Endothelial cell of umbilical vein (primary cell): ENCODE measurements around the gene TH. TPM values are rescaled to one million over a fixed set of nuclear protein-coding genes. Genes with fewer than 3 reads are reported as not detected.

ENCODE experiments used
- BruUV-seq: library from RNA; stranded (reverse); fragments of 400-500 nt; replicated peaks from 2 replicates; lab custom pipeline; 2021; lab: Mats Ljungman, UMichigan
- CTCF ChIA-PET: fragments of 300-600, 350-600 bp; sonication (Branson Sonifier 250); formaldehyde crosslinking; loops from one replicate; lab custom pipeline; 2021; ENCODE audit warnings: antibody characterized with exemption, inconsistent platforms; lab: Charles Lee
- POLR2A ChIA-PET: fragments of 300-600, 350-600 bp; sonication (Branson Sonifier 250); formaldehyde crosslinking; loops from one replicate; lab custom pipeline; 2021; ENCODE audit warnings: antibody characterized with exemption, inconsistent platforms; lab: Charles Lee
- DNase-seq: peaks from one replicate; pipeline ENCODE4 v3.0.0-alpha.2; 2011; ENCODE audit warnings: low read depth, low spot score
- FAIRE-seq: peaks from 2 replicates; lab custom pipeline; 2011; peaks lifted over from hg19 to GRCh38; lab: Jason Lieb, UNC
- H2AFZ ChIP-seq: 2 replicates; pipeline ENCODE4 v1.6.0; 2012; ENCODE audit warnings: low read depth, low read length, control low read depth, inconsistent platforms
- H3K27ac ChIP-seq: 2 replicates; pipeline ENCODE4 v1.5.1; 2011; ENCODE audit warnings: low read depth, mild to moderate bottlenecking, control low read depth, low read length, moderate library complexity; ENCODE audit not compliant: insufficient read depth
- H3K27me3 ChIP-seq, 2 experiments: 2 replicates each; pipeline versions ENCODE4 v1.6.0 to v1.6.1; 2011; ENCODE audit warnings: low read length in 2 of 2, mixed read lengths in 1 of 2; ENCODE audit not compliant: control insufficient read depth in 2 of 2, insufficient read depth in 2 of 2
- H3K36me3 ChIP-seq, 2 experiments: 2 replicates in 1 of 2; 3 replicates in 1 of 2; pipeline ENCODE4 v1.5.1; 2011; ENCODE audit warnings: low read length in 2 of 2, mild to moderate bottlenecking in 1 of 2, moderate library complexity in 1 of 2; ENCODE audit not compliant: control insufficient read depth in 2 of 2, insufficient read depth in 2 of 2; ENCODE audit errors: extremely low read depth in 1 of 2
- H3K4me1 ChIP-seq: 3 replicates; pipeline ENCODE4 v1.5.1; 2011; ENCODE audit warnings: mild to moderate bottlenecking, low read length; ENCODE audit not compliant: control insufficient read depth, insufficient read depth; ENCODE audit errors: extremely low read depth
- H3K4me2 ChIP-seq: 2 replicates; pipeline ENCODE4 v1.6.1; 2011; ENCODE audit warnings: low read length, control low read depth, mixed read lengths; ENCODE audit not compliant: insufficient read depth
- H3K4me3 ChIP-seq, 3 experiments: fragments of 200-600 bp in 1 of 3; sonication (generic), shearing (Covaris generic) in 1 of 3; replicated peaks in 1 of 3; 2 replicates each; pipeline ENCODE4 v1.5.1; 2011 to 2016; ENCODE audit warnings: control low read depth in 3 of 3, low read length in 3 of 3, mild to moderate bottlenecking in 2 of 3, inconsistent platforms in 1 of 3, low read depth in 1 of 3, moderate library complexity in 1 of 3; ENCODE audit not compliant: insufficient read depth in 1 of 3
- H3K79me2 ChIP-seq: 2 replicates; pipeline ENCODE4 v1.6.0; 2012; ENCODE audit warnings: low read length, inconsistent platforms; ENCODE audit not compliant: control insufficient read depth, insufficient read depth
- H3K9ac ChIP-seq: replicated peaks from 2 replicates; pipeline ENCODE3; 2011; ENCODE audit warnings: low read length, control low read depth; ENCODE audit not compliant: insufficient read depth; ENCODE audit errors: extremely low read depth
- H3K9me1 ChIP-seq: replicated peaks from 3 replicates; pipeline ENCODE4 v1.6.0; 2011; ENCODE audit warnings: mild to moderate bottlenecking, low read length; ENCODE audit not compliant: control insufficient read depth, insufficient read depth; ENCODE audit errors: extremely low read depth
- H3K9me3 ChIP-seq: replicated peaks from 2 replicates; pipeline ENCODE4 v1.5.1; 2012; ENCODE audit warnings: low read length, inconsistent platforms; ENCODE audit not compliant: control insufficient read depth, insufficient read depth
- H4K20me1 ChIP-seq: replicated peaks from 2 replicates; pipeline ENCODE3; 2011; ENCODE audit warnings: mild to moderate bottlenecking, low read length; ENCODE audit not compliant: control insufficient read depth, insufficient read depth; ENCODE audit errors: extremely low read depth
- EZH2 ChIP-seq: IDR thresholded peaks from 2 replicates; pipeline ENCODE4 v1.6.1; 2012; ENCODE audit warnings: borderline replicate concordance, low read depth, mild to moderate bottlenecking, moderate library complexity, low read length, inconsistent platforms; ENCODE audit not compliant: severe bottlenecking
- FOS ChIP-seq: IDR thresholded peaks from 2 replicates; pipeline ENCODE4 v1.6.1; 2011; ENCODE audit warnings: mild to moderate bottlenecking, low read length, moderate library complexity, borderline replicate concordance; ENCODE audit not compliant: insufficient read depth
- GATA2 ChIP-seq: IDR thresholded peaks from 2 replicates; pipeline ENCODE4 v1.7.0; 2011; ENCODE audit warnings: low read depth, mild to moderate bottlenecking, moderate library complexity, mixed read lengths, low read length; ENCODE audit not compliant: insufficient read length, insufficient read depth
- JUN ChIP-seq: IDR thresholded peaks from 2 replicates; pipeline ENCODE4 v1.6.1; 2011; ENCODE audit warnings: borderline replicate concordance, low read depth; ENCODE audit not compliant: insufficient read length, insufficient read depth
- MYC ChIP-seq: IDR thresholded peaks from one replicate; pipeline ENCODE4 v1.6.1; 2011; ENCODE audit warnings: mild to moderate bottlenecking, low read depth, low read length
- POLR2A ChIP-seq: IDR thresholded peaks from 2 replicates; pipeline ENCODE4 v1.6.1; 2012; ENCODE audit warnings: low read depth, mild to moderate bottlenecking, control low read depth, low read length
- POLR2AphosphoS5 ChIP-seq: IDR thresholded peaks from 2 replicates; pipeline ENCODE4 v1.6.1; 2012; ENCODE audit warnings: low read depth, mild to moderate bottlenecking, control low read depth, low read length, moderate library complexity; ENCODE audit not compliant: insufficient read depth
- dilution Hi-C: fragments of 300-500 bp; cut with MboI; formaldehyde crosslinking; loops from one replicate; pipeline ENCODE4 v1.15.0; 2019; ENCODE audit warnings: low sequenced_read_pairs; ENCODE audit not compliant: extremely low pct_ligation_motif_present
- intact Hi-C: fragments of 100-400 bp; cut with micrococcal nuclease; formaldehyde crosslinking; loops from one replicate; pipeline ENCODE4 v1.10.0; 2022
- polyA plus RNA-seq, 4 experiments: library from polyadenylated mRNA; depleted of rRNA in 3 of 4; stranded (reverse) in 3 of 4; unstranded in 1 of 4; fragments of >200 nt; gene quantifications; 2 replicates each; pipeline versions ENCODE4 v1.2.1 to v1.2.3, GENCODE V29; 2011 to 2012; ENCODE audit warnings: missing spikeins in 1 of 4
- total RNA-seq: library from RNA; stranded (reverse); gene quantifications from 2 replicates; pipeline ENCODE4 v1.2.3, GENCODE V29; 2021
- TF ChIP-seq, protein P1 (sequence below): IDR thresholded peaks from 2 replicates; pipeline ENCODE4 v1.6.1; 2011; ENCODE audit not compliant: insufficient read depth, insufficient read length
- TF ChIP-seq, protein P2 (sequence below), 2 donors: IDR thresholded peaks; 1 replicate in 1 of 2; 2 replicates in 1 of 2; pipeline ENCODE4 v1.5.1; 2011; ENCODE audit warnings: low read length in 2 of 2, mild to moderate bottlenecking in 2 of 2, moderate library complexity in 2 of 2, control low read depth in 1 of 2, inconsistent platforms in 1 of 2, low read depth in 1 of 2; ENCODE audit not compliant: insufficient read depth in 1 of 2; ENCODE audit errors: extremely low read depth in 1 of 2

TH gene
- total and polyA plus RNA-seq, 2 donors (not counting 3 experiments of a cell fraction or from before 2014, with no cell fraction given), result not detected

DNA sequence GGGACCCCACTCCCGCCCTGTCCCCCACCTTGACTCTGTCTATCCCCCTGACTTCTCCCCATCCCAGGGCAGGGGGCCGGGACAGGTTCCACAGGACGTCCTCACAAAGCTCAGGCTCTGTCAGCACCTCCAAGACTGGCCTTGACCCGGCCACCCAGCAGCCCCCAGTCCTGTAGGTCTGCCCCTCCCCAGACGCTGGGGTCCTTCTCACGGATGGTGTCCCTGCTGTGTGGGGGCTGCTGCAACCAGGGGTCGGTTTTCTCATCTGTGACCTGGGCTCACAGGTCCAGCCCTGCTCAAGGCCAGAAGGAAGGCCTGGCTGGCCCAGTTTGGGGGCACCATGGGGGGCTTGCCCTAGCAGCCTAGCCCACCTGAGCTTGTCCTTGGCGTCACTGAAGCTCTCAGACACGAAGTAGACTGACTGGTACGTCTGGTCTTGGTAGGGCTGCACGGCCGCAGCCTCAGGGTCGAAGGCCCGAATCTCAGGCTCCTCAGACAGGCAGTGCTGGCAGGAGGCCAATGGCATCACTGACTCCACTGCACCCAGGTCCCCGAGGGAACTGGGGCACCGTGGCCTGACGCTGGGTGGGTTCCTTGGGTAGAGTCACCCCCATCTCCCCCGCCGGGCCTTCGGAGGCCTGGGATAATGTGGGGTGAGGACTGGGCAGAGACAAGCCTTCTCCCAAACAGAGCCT lies 6.6 kb downstream of the TH start:
- Histone ChIP-seq H3K9ac (no peak overlapping the region), H3K27ac (no peak overlapping the region), H4K20me1 (no peaks in the 10 kb centered on the region), H3K4me3 (no peak overlapping the region), H3K79me2 (no peaks in the 10 kb centered on the region), H2AFZ (no peak overlapping the region), H3K36me3 (no peaks in the 10 kb centered on the region), H3K9me3 (no peaks in the 10 kb centered on the region), H3K9me1 (no peaks in the 10 kb centered on the region), H3K4me2 (no peak overlapping the region), H3K4me1 (no peaks in the 10 kb centered on the region), H3K27me3 (no peaks in the 10 kb centered on the region)
- dilution Hi-C loops (no loop called here), intact Hi-C loops (no loop called here)
- no TSS peak for BruUV-seq
- ChIA-PET CTCF (interaction anchor here (1.1 to 1.4 kb wide), 2 partner anchors 283 to 526 kb away, joined by 3 read pairs; no protein-coding TSS in a partner anchor), POLR2A (no interaction called here)
- no peak for DNase-seq
- no peak for FAIRE-seq
- TF ChIP-seq POLR2AphosphoS5, result no peak
- TF ChIP-seq, protein P1, sequence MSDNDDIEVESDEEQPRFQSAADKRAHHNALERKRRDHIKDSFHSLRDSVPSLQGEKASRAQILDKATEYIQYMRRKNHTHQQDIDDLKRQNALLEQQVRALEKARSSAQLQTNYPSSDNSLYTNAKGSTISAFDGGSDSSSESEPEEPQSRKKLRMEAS, result no peak
- no peak for TF ChIP-seq JUN
- no peak for TF ChIP-seq GATA2
- no peak for TF ChIP-seq POLR2A
- no peak for TF ChIP-seq FOS
- TF ChIP-seq, protein P2, sequence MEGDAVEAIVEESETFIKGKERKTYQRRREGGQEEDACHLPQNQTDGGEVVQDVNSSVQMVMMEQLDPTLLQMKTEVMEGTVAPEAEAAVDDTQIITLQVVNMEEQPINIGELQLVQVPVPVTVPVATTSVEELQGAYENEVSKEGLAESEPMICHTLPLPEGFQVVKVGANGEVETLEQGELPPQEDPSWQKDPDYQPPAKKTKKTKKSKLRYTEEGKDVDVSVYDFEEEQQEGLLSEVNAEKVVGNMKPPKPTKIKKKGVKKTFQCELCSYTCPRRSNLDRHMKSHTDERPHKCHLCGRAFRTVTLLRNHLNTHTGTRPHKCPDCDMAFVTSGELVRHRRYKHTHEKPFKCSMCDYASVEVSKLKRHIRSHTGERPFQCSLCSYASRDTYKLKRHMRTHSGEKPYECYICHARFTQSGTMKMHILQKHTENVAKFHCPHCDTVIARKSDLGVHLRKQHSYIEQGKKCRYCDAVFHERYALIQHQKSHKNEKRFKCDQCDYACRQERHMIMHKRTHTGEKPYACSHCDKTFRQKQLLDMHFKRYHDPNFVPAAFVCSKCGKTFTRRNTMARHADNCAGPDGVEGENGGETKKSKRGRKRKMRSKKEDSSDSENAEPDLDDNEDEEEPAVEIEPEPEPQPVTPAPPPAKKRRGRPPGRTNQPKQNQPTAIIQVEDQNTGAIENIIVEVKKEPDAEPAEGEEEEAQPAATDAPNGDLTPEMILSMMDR (IDR thresholded peaks at IDR 0.05; ENCODE audit: extremely low read depth in 1 of 2, insufficient read depth in 1 of 2, low read depth in 1 of 2, low read length in 2 of 2), result no peak
- no peak for TF ChIP-seq EZH2
- TF ChIP-seq MYC, result no peak
